ENCODE results near the gene GRIA3.
"Not testable (repeated sequence)": the region's sequence is repeated elsewhere in the genome, so short reads cannot be mapped to it uniquely, and the experiment has no call there.

Gene GRIA3

DNA sequence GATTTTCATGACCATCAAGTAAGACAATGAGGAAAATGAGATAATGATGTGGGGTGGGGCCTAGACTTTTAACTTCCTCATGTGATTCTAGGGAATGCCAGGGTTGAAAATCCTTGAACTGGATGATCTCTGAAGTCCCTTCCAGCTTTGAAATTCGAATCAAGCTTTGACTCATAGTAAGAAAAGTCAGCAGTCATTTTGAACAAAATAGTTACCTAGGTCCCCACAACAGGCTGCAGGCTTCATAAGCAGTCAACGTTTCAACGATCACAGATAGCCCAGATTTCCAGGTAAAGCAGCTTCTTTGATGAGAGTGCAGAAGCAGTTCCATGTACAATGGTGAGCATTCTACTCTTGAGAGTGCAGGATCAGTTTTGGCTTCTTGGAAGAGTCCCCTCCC, 93.7 kb downstream of the GRIA3 start:
- Histone ChIP-seq H3K27ac (no peak overlapping the region), H3K4me3 (no peak overlapping the region)
- TF ChIP-seq, protein P1, sequence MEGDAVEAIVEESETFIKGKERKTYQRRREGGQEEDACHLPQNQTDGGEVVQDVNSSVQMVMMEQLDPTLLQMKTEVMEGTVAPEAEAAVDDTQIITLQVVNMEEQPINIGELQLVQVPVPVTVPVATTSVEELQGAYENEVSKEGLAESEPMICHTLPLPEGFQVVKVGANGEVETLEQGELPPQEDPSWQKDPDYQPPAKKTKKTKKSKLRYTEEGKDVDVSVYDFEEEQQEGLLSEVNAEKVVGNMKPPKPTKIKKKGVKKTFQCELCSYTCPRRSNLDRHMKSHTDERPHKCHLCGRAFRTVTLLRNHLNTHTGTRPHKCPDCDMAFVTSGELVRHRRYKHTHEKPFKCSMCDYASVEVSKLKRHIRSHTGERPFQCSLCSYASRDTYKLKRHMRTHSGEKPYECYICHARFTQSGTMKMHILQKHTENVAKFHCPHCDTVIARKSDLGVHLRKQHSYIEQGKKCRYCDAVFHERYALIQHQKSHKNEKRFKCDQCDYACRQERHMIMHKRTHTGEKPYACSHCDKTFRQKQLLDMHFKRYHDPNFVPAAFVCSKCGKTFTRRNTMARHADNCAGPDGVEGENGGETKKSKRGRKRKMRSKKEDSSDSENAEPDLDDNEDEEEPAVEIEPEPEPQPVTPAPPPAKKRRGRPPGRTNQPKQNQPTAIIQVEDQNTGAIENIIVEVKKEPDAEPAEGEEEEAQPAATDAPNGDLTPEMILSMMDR (IDR thresholded peaks at IDR 0.05) = no peak
- no peak for DNase-seq (ENCODE audit: low spot score)

DNA sequence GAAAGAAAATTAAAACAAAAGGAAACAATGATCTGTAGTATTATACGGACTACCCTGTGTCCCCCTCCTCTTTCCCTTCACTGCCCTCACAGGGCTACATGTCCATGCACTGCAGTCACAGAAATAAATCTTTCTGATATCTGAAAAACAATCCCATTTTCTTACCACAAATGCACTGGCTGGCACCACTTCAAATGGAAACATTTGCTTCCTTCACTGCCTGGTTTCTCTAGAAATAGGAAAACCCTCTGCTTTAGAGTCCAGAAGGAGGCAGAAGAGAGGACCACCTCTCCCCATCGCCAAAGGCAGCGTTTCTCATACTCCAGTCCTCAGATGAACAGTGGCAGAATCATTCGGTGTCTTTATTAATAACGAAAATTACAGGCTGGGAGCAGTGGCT, 98.2 kb downstream of the GRIA3 start:
- DNase-seq (ENCODE audit: low spot score) = no peak
- TF ChIP-seq, protein P1 (IDR thresholded peaks at IDR 0.05) = no peak
- Histone ChIP-seq H3K4me3 (no peak overlapping the region), H3K27ac (no peak overlapping the region)

DNA sequence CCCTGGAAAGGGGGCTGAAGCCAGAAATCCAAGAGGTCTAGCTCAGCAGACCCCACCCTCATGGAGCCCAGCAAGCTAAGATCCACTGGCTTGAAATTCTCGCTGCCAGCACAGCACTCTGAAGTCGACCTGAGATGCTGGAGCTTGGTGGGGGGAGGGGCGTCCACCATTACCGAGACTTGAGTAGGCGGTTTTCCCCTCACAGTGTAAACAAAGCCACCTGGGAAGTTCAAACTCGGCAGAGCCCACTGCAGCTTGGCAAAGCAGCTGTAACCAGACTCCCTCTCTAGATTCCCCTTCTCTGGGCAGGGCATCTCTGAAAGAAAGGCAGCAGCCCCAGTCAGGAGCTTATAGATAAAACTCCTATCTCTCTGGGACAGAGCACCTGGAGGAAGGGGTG, 99.3 kb downstream of the GRIA3 start:
- not testable (repeated sequence) for H3K4me3 ChIP-seq; H3K27ac ChIP-seq; DNase-seq (ENCODE audit: low spot score)

DNA sequence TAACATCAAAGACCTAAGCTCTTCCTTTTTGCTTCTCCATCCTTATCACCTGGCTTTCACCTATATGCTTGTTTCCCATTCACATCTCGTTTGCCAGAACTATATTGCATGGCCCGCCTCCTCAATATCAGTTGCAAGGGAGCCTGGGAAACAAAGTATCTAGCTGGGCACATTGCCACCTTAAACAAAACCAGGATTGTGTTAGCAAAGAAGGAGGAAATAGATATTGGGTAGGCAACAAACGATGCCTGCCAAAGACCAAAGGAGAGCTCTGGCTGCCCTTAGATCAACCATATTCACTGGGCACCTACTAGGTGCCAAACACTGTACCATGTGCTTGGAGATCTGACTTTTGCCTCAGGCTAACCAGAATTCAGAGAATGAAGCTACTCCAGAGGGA, 107.5 kb downstream of the GRIA3 start:
- no peak overlapping the region for H3K4me3 ChIP-seq
- TF ChIP-seq, protein P1 (IDR thresholded peaks at IDR 0.05) = no peak
- H3K27ac ChIP-seq = no peak overlapping the region
- no peak for DNase-seq (ENCODE audit: low spot score)

DNA sequence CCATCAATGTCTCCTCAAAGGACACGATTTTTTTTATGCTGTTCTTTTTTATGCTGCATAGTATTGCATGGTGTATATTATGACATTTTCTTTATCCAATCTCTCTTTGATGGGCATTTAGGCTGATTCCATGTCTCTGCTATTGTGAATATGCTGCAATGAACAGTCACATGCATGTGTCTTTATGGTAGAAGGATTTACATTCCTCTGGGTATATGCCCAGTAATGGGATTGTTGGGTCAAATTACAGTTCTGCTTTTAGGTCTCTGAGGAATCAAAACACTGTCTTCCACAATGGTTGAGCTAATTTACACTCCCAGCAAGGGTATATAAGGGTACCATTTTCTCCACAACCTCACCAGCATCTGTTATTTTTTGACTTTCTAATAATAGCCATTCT, 113.9 kb downstream of the GRIA3 start:
- no peak for DNase-seq (ENCODE audit: low spot score)
- no peak overlapping the region for H3K4me3 ChIP-seq
- H3K27ac ChIP-seq = no peak overlapping the region
- TF ChIP-seq, protein P1 (IDR thresholded peaks at IDR 0.05) = no peak

DNA sequence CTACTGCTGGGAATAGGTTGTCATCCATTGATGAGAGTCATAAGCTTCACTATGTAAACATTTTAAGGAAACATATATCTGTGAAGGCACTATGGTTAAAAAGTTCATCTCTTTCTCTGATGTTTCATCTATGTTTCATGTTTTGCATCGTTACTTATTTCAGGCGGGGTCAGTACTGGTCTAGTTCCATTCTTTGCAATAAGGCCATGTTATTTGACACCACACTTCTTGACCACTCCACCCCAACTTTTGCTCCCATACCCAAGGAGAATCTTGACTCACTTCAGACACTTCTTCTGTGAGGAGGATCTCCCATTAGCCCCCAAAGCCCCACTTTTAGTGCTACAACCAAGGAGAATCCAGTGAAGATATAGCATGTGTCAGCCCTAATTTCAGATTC, 119.4 kb downstream of the GRIA3 start:
- no peak overlapping the region for H3K4me3 ChIP-seq
- no peak overlapping the region for H3K27ac ChIP-seq
- DNase-seq (ENCODE audit: low spot score) = no peak
- TF ChIP-seq, protein P1 (IDR thresholded peaks at IDR 0.05) = no peak

DNA sequence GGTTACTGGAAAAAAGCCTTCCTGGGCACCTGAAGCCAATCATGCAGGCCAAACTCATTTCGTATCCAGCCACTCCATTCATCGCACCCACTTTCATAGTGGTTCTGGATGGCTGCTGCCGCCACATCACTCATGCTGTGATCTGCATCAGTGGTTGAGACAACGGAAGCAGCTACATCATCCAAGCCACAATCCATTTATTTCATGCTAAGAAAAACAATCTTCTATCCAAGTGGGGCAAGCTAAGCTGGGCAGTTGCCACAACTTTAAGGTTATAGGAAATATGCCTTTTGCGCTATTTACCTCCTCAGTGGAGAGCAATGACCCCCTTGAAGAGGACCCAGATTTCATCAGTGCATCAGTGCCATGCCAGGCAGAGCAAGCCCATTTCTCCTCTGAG, 124.6 kb downstream of the GRIA3 start:
- Histone ChIP-seq H3K27ac (no peak overlapping the region), H3K4me3 (no peak overlapping the region)
- TF ChIP-seq, protein P1 (IDR thresholded peaks at IDR 0.05) = no peak
- no peak for DNase-seq (ENCODE audit: low spot score)

DNA sequence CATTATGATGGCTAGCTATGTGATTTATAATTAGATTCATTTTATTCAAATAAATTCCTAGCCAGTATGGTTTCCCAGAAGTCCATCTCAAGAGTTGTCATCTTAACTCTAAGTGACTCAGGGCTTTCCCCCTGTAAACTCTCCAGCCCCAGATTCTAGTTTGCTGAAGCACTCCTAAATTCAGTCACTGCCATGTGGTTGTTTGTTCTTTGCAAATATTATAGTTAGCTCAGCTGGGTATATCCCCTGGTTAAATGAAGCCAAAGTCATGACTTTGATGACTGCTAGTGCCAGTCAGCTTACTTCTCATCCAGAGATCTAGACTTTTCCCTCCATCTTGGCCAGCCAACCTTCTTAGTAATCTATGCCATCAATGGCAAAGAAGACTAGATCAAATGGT, 126.0 kb downstream of the GRIA3 start:
- Histone ChIP-seq H3K4me3 (no peak overlapping the region), H3K27ac (no peak overlapping the region)
- DNase-seq (ENCODE audit: low spot score) = no peak
- TF ChIP-seq, protein P1 (IDR thresholded peaks at IDR 0.05) = no peak
